Measurements from ENCODE around the gene GPX7. TPM values are rescaled to one million over a fixed set of nuclear protein-coding genes. Genes with fewer than 3 reads are reported as not detected.

Gene GPX7
- polyA plus RNA-seq, 1 donor from 2014 or later = 1.3 TPM

GRCh38 chr1:52592637-52593323 lies 9.4 kb upstream of the GPX7 start:
- no peaks in the 10 kb centered on the region for H3K9me3 ChIP-seq (ENCODE audit: low read length)
- H3K27me3 ChIP-seq (ENCODE audit: insufficient read depth, low read depth, low read length) = no peaks in the 10 kb centered on the region
- no peaks in the 10 kb centered on the region for H3K9me2 ChIP-seq (ENCODE audit: insufficient read depth, low read length)
- H3K4me2 ChIP-seq (ENCODE audit: low read length) = no peak overlapping the region
- TF ChIP-seq EZH2 (IDR thresholded peaks at IDR 0.05; ENCODE audit: borderline replicate concordance, insufficient read depth, low read length, poor library complexity, severe bottlenecking) (no peak), REST (IDR thresholded peaks at IDR 0.05; ENCODE audit: borderline replicate concordance) (no peak), CTCF (IDR thresholded peaks at IDR 0.05; ENCODE audit: poor library complexity, severe bottlenecking) (no peak), RAD21 (conservative IDR thresholded peaks at IDR 0.05) (no peak), EP300 (conservative IDR thresholded peaks at IDR 0.05; ENCODE audit: poor library complexity, severe bottlenecking) (no peak)
- H3K79me2 ChIP-seq (replicated peaks; ENCODE audit: insufficient read depth, low read length) = no peaks in the 10 kb centered on the region
- H3K36me3 ChIP-seq (ENCODE audit: insufficient read depth, low read length) = no peaks in the 10 kb centered on the region
- no peak overlapping the region for H3K4me3 ChIP-seq (ENCODE audit: low read length)
- H3K27ac ChIP-seq (ENCODE audit: low read length) = no peak overlapping the region
- H3F3A ChIP-seq (ENCODE audit: insufficient read depth, low read length, poor library complexity, severe bottlenecking) = peaks cover 3% of the 10 kb centered on the region
- H4K20me1 ChIP-seq (ENCODE audit: insufficient read depth) = no peaks in the 10 kb centered on the region
- H2AFZ ChIP-seq (ENCODE audit: low read depth, low read length) = no peak overlapping the region
- no peak overlapping the region for H3K9ac ChIP-seq (ENCODE audit: low read length)

GRCh38 chr1:52593495-52593894 lies 8.7 kb upstream of the GPX7 start:
- Histone ChIP-seq H3K4me3 (ENCODE audit: low read length) (no peak overlapping the region), H4K20me1 (ENCODE audit: insufficient read depth) (no peaks in the 10 kb centered on the region), H3K36me3 (ENCODE audit: insufficient read depth, low read length) (no peaks in the 10 kb centered on the region), H3F3A (ENCODE audit: insufficient read depth, low read length, poor library complexity, severe bottlenecking) (peaks cover 3% of the 10 kb centered on the region), H3K27ac (ENCODE audit: low read length) (no peak overlapping the region), H3K9ac (ENCODE audit: low read length) (no peak overlapping the region), H2AFZ (ENCODE audit: low read depth, low read length) (no peak overlapping the region), H3K27me3 (ENCODE audit: insufficient read depth, low read depth, low read length) (no peaks in the 10 kb centered on the region), H3K79me2 (replicated peaks; ENCODE audit: insufficient read depth, low read length) (no peaks in the 10 kb centered on the region), H3K9me2 (ENCODE audit: insufficient read depth, low read length) (no peaks in the 10 kb centered on the region), H3K9me3 (ENCODE audit: low read length) (no peaks in the 10 kb centered on the region), H3K4me2 (ENCODE audit: low read length) (no peak overlapping the region)
- TF ChIP-seq EZH2 (IDR thresholded peaks at IDR 0.05; ENCODE audit: borderline replicate concordance, insufficient read depth, low read length, poor library complexity, severe bottlenecking) (no peak), REST (IDR thresholded peaks at IDR 0.05; ENCODE audit: borderline replicate concordance) (no peak), POLR2AphosphoS5 (IDR thresholded peaks at IDR 0.05) (no peak), RAD21 (conservative IDR thresholded peaks at IDR 0.05) (no peak), CTCF (IDR thresholded peaks at IDR 0.05; ENCODE audit: poor library complexity, severe bottlenecking) (no peak), TAF1 (IDR thresholded peaks at IDR 0.05; ENCODE audit: low read depth) (no peak), MXI1 (conservative IDR thresholded peaks at IDR 0.05; ENCODE audit: poor library complexity, severe bottlenecking) (no peak), SMC3 (conservative IDR thresholded peaks at IDR 0.05; ENCODE audit: poor library complexity) (no peak), EP300 (conservative IDR thresholded peaks at IDR 0.05; ENCODE audit: poor library complexity, severe bottlenecking) (no peak)

Measured in neural cell (in vitro differentiated cells).